Measurements from ENCODE around the gene TMEM175.

Gene TMEM175

DNA sequence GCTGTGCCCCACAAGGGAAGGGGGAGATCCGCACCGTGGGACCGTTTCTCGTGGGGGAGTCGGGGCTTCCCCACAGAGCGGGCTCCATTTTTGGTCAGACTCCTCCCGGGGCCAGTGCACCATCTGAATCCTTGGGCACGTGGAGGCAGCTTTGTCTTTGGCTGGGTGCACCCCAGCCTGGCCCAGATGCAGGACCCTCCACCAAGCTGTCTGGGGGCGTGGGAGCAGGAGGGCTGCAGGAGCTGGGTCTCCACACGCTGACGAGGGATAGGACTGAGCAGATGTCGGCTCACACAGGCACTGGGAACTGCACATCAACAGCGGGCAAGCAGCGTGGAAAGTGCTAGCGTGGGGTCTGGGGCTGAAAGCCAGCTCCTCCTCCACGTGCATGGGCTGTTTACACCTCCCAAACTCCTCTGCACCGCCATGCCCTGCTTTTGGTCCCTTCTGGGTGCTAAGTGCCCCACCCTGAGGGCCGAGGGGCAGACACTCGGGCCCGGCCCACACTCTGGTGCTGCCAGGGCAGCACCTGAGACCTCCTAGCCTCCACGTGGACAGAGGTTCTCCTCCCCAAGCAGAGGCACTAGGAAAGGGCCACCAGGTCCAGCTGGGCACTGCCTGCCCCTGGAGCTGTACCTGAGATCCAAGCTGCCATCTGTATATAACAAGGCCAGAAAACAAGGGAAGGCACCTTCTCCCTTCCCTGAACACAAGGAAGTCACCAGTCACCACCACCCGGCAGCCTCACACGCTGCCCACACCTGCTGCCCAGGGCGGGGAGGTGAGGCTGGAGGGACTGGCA is 27.3 kb downstream of the TMEM175 start:
- Mint-ChIP-seq H3K4me3 (no peak overlapping the region), H3K9me3 (no peaks in the 10 kb centered on the region), H3K4me1 (no peaks in the 10 kb centered on the region), H3K36me3 (ENCODE audit: low read depth) (peaks cover 7% of the 10 kb centered on the region), H3K27ac (no peak overlapping the region), H3K27me3 (ENCODE audit: low read depth) (no peaks in the 10 kb centered on the region)
- TF ChIP-seq, protein P1, sequence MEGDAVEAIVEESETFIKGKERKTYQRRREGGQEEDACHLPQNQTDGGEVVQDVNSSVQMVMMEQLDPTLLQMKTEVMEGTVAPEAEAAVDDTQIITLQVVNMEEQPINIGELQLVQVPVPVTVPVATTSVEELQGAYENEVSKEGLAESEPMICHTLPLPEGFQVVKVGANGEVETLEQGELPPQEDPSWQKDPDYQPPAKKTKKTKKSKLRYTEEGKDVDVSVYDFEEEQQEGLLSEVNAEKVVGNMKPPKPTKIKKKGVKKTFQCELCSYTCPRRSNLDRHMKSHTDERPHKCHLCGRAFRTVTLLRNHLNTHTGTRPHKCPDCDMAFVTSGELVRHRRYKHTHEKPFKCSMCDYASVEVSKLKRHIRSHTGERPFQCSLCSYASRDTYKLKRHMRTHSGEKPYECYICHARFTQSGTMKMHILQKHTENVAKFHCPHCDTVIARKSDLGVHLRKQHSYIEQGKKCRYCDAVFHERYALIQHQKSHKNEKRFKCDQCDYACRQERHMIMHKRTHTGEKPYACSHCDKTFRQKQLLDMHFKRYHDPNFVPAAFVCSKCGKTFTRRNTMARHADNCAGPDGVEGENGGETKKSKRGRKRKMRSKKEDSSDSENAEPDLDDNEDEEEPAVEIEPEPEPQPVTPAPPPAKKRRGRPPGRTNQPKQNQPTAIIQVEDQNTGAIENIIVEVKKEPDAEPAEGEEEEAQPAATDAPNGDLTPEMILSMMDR (IDR thresholded peaks at IDR 0.05; ENCODE audit: unreplicated experiment in 3 of 3): no peak

DNA sequence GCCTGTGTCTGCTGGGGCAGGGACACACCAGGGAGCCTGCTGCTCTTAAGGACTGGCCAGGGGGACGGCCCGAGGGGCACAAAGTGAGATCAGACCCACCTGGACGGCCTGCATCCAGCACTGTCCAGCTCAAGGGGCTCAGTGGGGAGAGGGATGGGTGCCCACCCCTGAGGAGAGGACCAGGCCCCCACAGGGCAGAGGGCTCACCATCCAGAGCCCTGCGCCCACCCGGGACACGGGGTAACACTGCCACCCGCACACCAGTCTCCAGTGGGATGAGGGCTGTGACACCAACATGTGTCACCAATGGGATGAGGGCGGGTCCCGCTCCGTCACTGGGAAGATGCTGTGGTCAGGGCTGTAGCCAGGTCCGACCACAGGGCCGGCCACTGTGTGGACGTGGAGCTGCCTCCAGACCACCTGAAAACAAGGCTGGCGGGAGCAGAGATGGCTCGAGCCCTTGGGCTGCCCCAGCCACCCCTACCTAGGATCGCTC is 27.9 kb downstream of the TMEM175 start:
- Mint-ChIP-seq H3K4me1 (no peaks in the 10 kb centered on the region), H3K4me3 (no peak overlapping the region), H3K36me3 (ENCODE audit: low read depth) (peaks cover 3% of the 10 kb centered on the region), H3K27me3 (ENCODE audit: low read depth) (no peaks in the 10 kb centered on the region), H3K27ac (no peak overlapping the region), H3K9me3 (no peaks in the 10 kb centered on the region)
- TF ChIP-seq, protein P1 (IDR thresholded peaks at IDR 0.05; ENCODE audit: unreplicated experiment in 3 of 3): no peak

DNA sequence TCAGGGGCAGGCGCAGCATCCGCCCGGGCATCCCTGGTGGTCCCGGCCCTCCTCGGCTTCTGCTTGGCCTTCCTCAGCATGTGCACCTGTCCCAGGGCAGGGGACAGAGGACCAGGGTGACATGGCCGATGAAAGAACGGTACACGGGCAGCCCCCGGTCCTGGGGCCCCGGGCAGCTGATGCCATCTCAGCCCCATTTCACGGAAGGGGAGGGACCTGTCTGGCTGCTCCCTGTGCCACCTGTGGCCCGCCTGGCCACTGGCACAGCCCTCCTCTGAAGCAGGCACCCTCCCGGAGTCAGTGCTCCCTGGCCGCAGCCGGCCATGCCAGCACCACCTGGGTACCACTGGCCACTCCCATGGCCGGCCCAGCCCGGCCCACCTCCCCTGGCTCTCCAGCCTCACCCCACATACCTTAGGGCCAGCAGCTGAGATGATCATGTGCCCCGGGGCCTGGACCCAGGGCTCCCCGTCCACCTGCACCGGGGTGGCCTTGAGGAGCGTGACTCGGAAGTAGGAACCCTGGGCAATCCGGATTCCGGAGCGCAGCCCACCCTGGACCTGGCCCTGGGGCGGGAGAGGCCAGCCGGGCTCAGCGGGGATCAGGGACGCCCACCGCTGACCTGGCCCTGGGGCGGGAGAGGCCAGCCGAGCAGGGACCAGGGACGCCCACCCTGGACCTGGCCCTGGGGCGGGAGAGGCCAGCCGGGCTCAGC is 28.5 kb downstream of the TMEM175 start:
- TF ChIP-seq, protein P1 (IDR thresholded peaks at IDR 0.05; ENCODE audit: unreplicated experiment in 3 of 3): no peak

DNA sequence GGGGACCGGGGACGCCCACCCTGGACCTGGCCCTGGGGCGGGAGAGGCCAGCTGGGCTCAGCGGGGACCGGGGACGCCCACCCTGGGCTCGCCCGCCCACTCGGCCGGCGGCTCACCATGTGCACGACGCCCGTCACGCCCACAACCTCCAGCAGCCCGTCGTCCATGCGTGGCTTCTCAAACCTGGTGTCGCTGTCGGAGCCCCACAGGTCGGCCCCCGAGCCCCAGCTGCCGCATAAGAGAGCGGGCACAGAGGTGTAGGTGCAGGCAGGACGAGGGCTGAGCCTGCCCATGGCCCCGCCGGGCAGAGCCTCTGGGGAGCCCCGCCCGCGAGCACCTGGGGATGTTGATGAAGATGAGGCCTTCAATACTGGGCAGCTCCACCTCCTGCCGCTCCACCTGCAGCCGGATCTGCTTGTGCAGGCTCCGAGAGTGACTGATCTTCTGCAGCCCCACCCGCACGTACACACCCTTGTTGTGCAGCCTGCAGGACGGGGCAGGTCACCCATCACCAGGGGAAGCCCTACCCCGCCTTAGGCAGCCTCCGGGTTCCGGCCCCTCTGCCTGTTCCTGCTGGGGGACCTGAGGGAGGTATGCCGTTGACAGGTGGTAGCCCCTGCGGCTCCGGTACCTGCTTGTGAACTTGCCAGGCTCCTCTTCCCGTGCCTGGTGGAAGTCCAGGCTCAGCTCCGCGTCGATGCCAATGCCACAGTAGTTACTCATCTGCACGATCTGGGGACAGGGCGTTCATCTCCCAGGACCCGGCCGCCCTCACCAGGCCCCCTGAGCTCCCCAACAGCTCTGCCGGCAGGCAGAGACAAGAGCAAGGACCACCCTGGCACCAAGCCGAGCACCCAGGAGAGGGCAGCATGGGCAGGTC is 29.3 kb downstream of the TMEM175 start:
- Mint-ChIP-seq H3K36me3 (ENCODE audit: low read depth) (peaks cover 2% of the 10 kb centered on the region), H3K27ac (no peak overlapping the region), H3K4me1 (no peaks in the 10 kb centered on the region), H3K4me3 (no peak overlapping the region), H3K9me3 (no peaks in the 10 kb centered on the region), H3K27me3 (ENCODE audit: low read depth) (no peaks in the 10 kb centered on the region)
- TF ChIP-seq, protein P1 (IDR thresholded peaks at IDR 0.05; ENCODE audit: unreplicated experiment in 3 of 3): no peak

More for the DNA sequence above, 28.5 kb downstream of the TMEM175 start:
- Mint-ChIP-seq H3K27ac (no peak overlapping the region), H3K36me3 (ENCODE audit: low read depth) (peaks cover 3% of the 10 kb centered on the region), H3K4me1 (no peaks in the 10 kb centered on the region), H3K4me3 (no peak overlapping the region), H3K27me3 (ENCODE audit: low read depth) (no peaks in the 10 kb centered on the region), H3K9me3 (no peaks in the 10 kb centered on the region)

DNA sequence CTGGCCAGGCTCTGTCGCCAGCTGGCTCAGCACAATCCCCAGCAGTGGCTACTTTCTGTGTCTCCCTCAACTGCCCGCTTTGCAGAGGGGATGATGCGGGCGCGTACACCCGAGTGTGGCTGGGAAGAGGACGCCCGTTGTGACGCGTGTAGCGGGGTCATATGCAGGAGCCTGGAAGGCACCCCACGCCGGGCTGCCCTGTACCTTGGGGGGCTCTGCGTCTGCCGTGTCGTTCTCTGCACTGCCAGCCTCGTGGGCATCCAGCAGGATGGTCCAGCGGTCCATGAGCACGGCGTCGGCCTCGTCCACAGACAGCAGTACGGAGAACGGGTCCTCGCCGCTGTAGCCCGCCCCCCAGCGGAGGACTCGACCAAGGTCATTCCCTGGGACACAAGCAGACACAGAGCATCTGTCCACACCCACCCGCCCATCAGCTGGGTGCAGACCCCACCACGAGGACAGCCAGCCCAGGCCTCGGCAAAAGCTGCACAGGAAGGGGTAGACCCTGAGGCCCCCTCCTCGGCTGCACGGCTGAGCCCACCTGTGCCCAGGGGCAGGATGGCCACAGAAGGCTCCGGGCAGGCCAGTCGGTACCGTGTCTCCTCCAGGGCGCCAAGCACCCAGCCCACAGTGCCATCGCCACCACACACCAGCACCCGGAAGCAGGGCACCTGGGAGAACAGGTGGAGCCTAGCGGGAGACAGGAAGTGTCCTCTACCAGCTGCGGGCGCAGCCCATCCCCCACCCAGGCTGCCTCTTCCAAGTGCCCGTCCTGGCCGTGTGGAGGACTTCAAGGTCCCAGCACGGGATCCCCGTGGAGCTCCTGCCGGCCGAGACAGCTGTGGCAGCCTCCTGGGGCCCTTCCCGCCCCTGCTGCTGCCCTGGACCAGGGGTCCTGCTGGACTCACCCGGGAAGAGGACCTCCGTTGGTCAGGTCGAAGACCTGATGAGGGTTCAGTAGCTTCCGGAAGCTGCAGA is 30.3 kb downstream of the TMEM175 start:
- TF ChIP-seq, protein P1 (IDR thresholded peaks at IDR 0.05; ENCODE audit: unreplicated experiment in 3 of 3): no peak
- Mint-ChIP-seq H3K4me3 (no peak overlapping the region), H3K9me3 (no peaks in the 10 kb centered on the region), H3K27me3 (ENCODE audit: low read depth) (no peaks in the 10 kb centered on the region), H3K27ac (no peak overlapping the region), H3K36me3 (ENCODE audit: low read depth) (no peaks in the 10 kb centered on the region), H3K4me1 (no peaks in the 10 kb centered on the region)
